HepG2 (cell line): Measurements from ENCODE around the gene CRHBP. TPM values are rescaled to one million over a fixed set of nuclear protein-coding genes. Genes with fewer than 3 reads are reported as not detected.

Source experiments
- ATAC-seq: fragments of 200-7000 bp; cut with Tn5 transposase; 3 replicates; pipeline ENCODE4 v1.9.1; 2020; ENCODE audit warnings: mild to moderate bottlenecking, moderate library complexity
- BruUV-seq: library from RNA; stranded (reverse); fragments of 400-500 nt; replicated peaks from 2 replicates; lab custom pipeline; 2021; lab: Mats Ljungman, UMichigan
- CTCF ChIA-PET: fragments of 300-600 bp; formaldehyde crosslinking; extraction: SDS; loops from one replicate; lab custom pipeline; 2021; ENCODE audit warnings: low total read pairs, inconsistent platforms, low intra/inter-chr PET ratio; lab: Yijun Ruan, JAX
- POLR2A ChIA-PET: fragments of 350-600 bp; sonication (Branson Sonifier 250); formaldehyde crosslinking; loops from one replicate; lab custom pipeline; 2020; ENCODE audit warnings: antibody characterized with exemption, inconsistent platforms; lab: Yijun Ruan, JAX
- DNase-seq: peaks from one replicate; pipeline ENCODE4 v3.0.0-alpha.2; 2015; ENCODE audit warnings: low spot score
- FAIRE-seq: peaks from 3 replicates; lab custom pipeline; 2011; peaks lifted over from hg19 to GRCh38; lab: Jason Lieb, UNC
- H2AFZ ChIP-seq: one replicate; pipeline ENCODE4 v1.6.1; 2011; ENCODE audit warnings: low read length, inconsistent platforms
- H3K27ac ChIP-seq: fragments of 300-600 bp; 3 replicates; pipeline ENCODE4 v1.8.0; 2011; ENCODE audit warnings: mixed run types, mild to moderate bottlenecking, mixed read lengths, low read length, inconsistent platforms; ENCODE audit not compliant: insufficient read depth; ENCODE audit errors: extremely low read length
- H3K27me3 ChIP-seq, 2 experiments: fragments of 200-600 bp in 1 of 2; 2 replicates in 1 of 2; 3 replicates in 1 of 2; pipeline versions ENCODE4 v1.6.0 to v1.8.0; 2011; ENCODE audit warnings: low read length in 2 of 2, mild to moderate bottlenecking in 2 of 2, moderate library complexity in 2 of 2, inconsistent platforms in 1 of 2; ENCODE audit not compliant: insufficient read depth in 2 of 2, control insufficient read depth in 1 of 2
- H3K36me3 ChIP-seq, 2 experiments: fragments of 200-600 bp in 1 of 2; replicated peaks in 1 of 2; 2 replicates in 1 of 2; 3 replicates in 1 of 2; pipeline versions ENCODE4 v1.5.1 to v1.8.0; 2011; ENCODE audit warnings: low read length in 2 of 2, inconsistent platforms in 1 of 2; ENCODE audit not compliant: insufficient read depth in 2 of 2, control insufficient read depth in 1 of 2
- H3K4me1 ChIP-seq: 2 replicates; pipeline ENCODE4 v1.5.1; 2012; ENCODE audit warnings: low read length, inconsistent platforms; ENCODE audit not compliant: insufficient read depth
- H3K4me2 ChIP-seq: 2 replicates; pipeline ENCODE4 v1.6.0; 2011; ENCODE audit warnings: low read depth, low read length, inconsistent platforms
- H3K4me3 ChIP-seq, 3 experiments: fragments of 200-600 bp in 1 of 3; sonication (generic), shearing (Covaris generic) in 1 of 3; replicated peaks in 1 of 3; 2 replicates each; pipeline ENCODE4 v1.5.1; 2011 to 2016; ENCODE audit warnings: low read length in 3 of 3, inconsistent platforms in 2 of 3, low read depth in 2 of 3, mild to moderate bottlenecking in 2 of 3, control low read depth in 1 of 3, mixed read lengths in 1 of 3; ENCODE audit not compliant: insufficient read depth in 1 of 3
- H3K79me2 ChIP-seq: one replicate; pipeline ENCODE4 v1.6.1; 2011; ENCODE audit warnings: low read length, inconsistent platforms; ENCODE audit not compliant: insufficient read depth
- H3K9ac ChIP-seq: 2 replicates; pipeline ENCODE4 v1.6.0; 2011; ENCODE audit warnings: mild to moderate bottlenecking, low read depth, low read length, inconsistent platforms; ENCODE audit not compliant: insufficient read depth
- H3K9me3 ChIP-seq: 2 replicates; pipeline ENCODE4 v1.5.1; 2012; ENCODE audit warnings: mild to moderate bottlenecking, low read length
- H4K20me1 ChIP-seq: 2 replicates; pipeline ENCODE4 v1.6.0; 2011; ENCODE audit warnings: inconsistent platforms, mild to moderate bottlenecking, low read length, moderate library complexity; ENCODE audit not compliant: insufficient read depth
- ATF1 ChIP-seq: IDR thresholded peaks from 2 replicates; pipeline ENCODE4 v1.6.1; 2016; ENCODE audit warnings: mild to moderate bottlenecking, control low read depth
- CCDC6 ChIP-seq: sonication (generic); formaldehyde crosslinking; IDR thresholded peaks from 2 replicates; pipeline ENCODE4 v1.8.1; 2022; ENCODE audit warnings: mild to moderate bottlenecking, missing genetic modification reagents, moderate library complexity
- CHD2 ChIP-seq: IDR thresholded peaks from 2 replicates; pipeline ENCODE4 v1.6.1; 2011; ENCODE audit warnings: low read depth, low read length, improper control_type of control experiment
- DPF2 ChIP-seq: sonication (generic); formaldehyde crosslinking; IDR thresholded peaks from 2 replicates; pipeline ENCODE4 v1.4.0; 2020; ENCODE audit warnings: mild to moderate bottlenecking, low read depth, missing genetic modification reagents, borderline replicate concordance
- HHEX ChIP-seq: IDR thresholded peaks from 2 replicates; pipeline ENCODE4 v1.6.1; 2016; ENCODE audit warnings: control low read depth
- KDM4B ChIP-seq: sonication (generic); formaldehyde crosslinking; IDR thresholded peaks from 2 replicates; pipeline ENCODE4 v1.4.0; 2020; ENCODE audit warnings: missing genetic modification reagents
- NKX3-1 ChIP-seq: sonication (generic); formaldehyde crosslinking; IDR thresholded peaks from 2 replicates; pipeline ENCODE4 v1.5.0; 2020; ENCODE audit warnings: missing genetic modification reagents
- RBM22 ChIP-seq: fragments of 200-400 bp; formaldehyde crosslinking; optimal IDR thresholded peaks from 2 replicates; pipeline ENCODE3; 2017; ENCODE audit warnings: mild to moderate bottlenecking, low read length, moderate library complexity
- SNAPC4 ChIP-seq: sonication (generic); formaldehyde crosslinking; IDR thresholded peaks from 2 replicates; pipeline ENCODE4 v1.4.0; 2020; ENCODE audit warnings: mild to moderate bottlenecking, missing genetic modification reagents
- SP140L ChIP-seq: sonication (generic); formaldehyde crosslinking; IDR thresholded peaks from 2 replicates; pipeline ENCODE4 v1.4.0; 2020; ENCODE audit warnings: missing genetic modification reagents, borderline replicate concordance
- ZKSCAN1 ChIP-seq: fragments of 150-350 bp; IDR thresholded peaks from 2 replicates; pipeline ENCODE4 v1.6.1; 2014; ENCODE audit warnings: low read length
- ZNF30 ChIP-seq: sonication (generic); formaldehyde crosslinking; IDR thresholded peaks from 2 replicates; pipeline ENCODE4 v1.5.0; 2020; ENCODE audit warnings: mild to moderate bottlenecking, missing genetic modification reagents
- WGBS: methylation state at CpG from one replicate; pipeline ENCODE4 v1.1.6; 2017; ENCODE audit warnings: low lambda C conversion rate; 5-methylcytosine and 5-hydroxymethylcytosine counted together
- in situ Hi-C: cut with HindIII; loops from 2 replicates; pipeline ENCODE4 v1.10.0; 2017; ENCODE audit warnings: low pct_unique_long_range_greater_than_20kb; ENCODE audit not compliant: extremely low pct_ligation_motif_present
- intact Hi-C: fragments of 100-400 bp; cut with micrococcal nuclease; formaldehyde crosslinking; loops from one replicate; pipeline ENCODE4 v1.10.0; 2022; ENCODE audit not compliant: unreplicated experiment
- polyA plus RNA-seq, 8 experiments: library from polyadenylated mRNA; depleted of rRNA in 3 of 8; stranded (reverse) in 7 of 8; unstranded in 1 of 8; fragments of >200 nt; fragmentation: Illumina TruSeq in 4 of 8; extraction: Trizol in 4 of 8; gene quantifications; 2 replicates each; pipeline versions ENCODE4 v1.2.1 to v1.2.3, GENCODE V29; 2011 to 2016; ENCODE audit warnings: low read depth in 4 of 8, missing spikeins in 1 of 8, mixed read lengths in 1 of 8; ENCODE audit not compliant: insufficient read depth in 1 of 8
- total RNA-seq, 5 experiments: library from RNA; depleted of rRNA; stranded (reverse); fragments of >200 nt; fragmentation: Illumina TruSeq; extraction: Trizol; gene quantifications; 2 replicates each; pipeline ENCODE4 v1.2.3, GENCODE V29; 2016; ENCODE audit warnings: low read depth in 1 of 5
- TF ChIP-seq, protein P1 (sequence below): sonication (generic); formaldehyde crosslinking; IDR thresholded peaks from 2 replicates; pipeline ENCODE4 v1.5.0; 2020; ENCODE audit warnings: missing genetic modification reagents, mild to moderate bottlenecking, borderline replicate concordance
- TF ChIP-seq, protein P2 (sequence below), 2 experiments: sonication (generic) in 1 of 2; formaldehyde crosslinking in 1 of 2; IDR thresholded peaks; 2 replicates each; pipeline versions ENCODE4 v1.6.1 to v1.9.0; 2014 to 2022; ENCODE audit warnings: antibody characterized with exemption in 1 of 2, borderline replicate concordance in 1 of 2, inconsistent platforms in 1 of 2, low read depth in 1 of 2, missing genetic modification reagents in 1 of 2

Gene CRHBP
- total and polyA plus RNA-seq, 2 of the 13 experiments (the other 11 are each of a cell fraction or from before 2014, with no cell fraction given) = not detected

GRCh38 chr5:76930083-76930482 lies 22.8 kb upstream of the CRHBP start:
- Histone ChIP-seq H3K9me3 (no peaks in the 10 kb centered on the region), H3K4me2 (no peak overlapping the region), H3K36me3 (no peaks in the 10 kb centered on the region), H4K20me1 (no peaks in the 10 kb centered on the region), H2AFZ (no peak overlapping the region), H3K4me3 (no peak overlapping the region), H3K27ac (no peak overlapping the region), H3K27me3 (peaks cover 0 to 27% of the 10 kb centered on the region in 2 experiments; a peak in 3 of 5 replicates), H3K79me2 (no peaks in the 10 kb centered on the region), H3K9ac (no peak overlapping the region), H3K4me1 (no peaks in the 10 kb centered on the region)
- ATAC-seq = no peak
- POLR2A ChIA-PET = no interaction called here
- FAIRE-seq = no peak
- WGBS = 9% methylated on average over 4 of the region's 4 CpGs
- in situ Hi-C loops = no loop called here
- CTCF ChIA-PET = no interaction called here
- no peak for DNase-seq
- intact Hi-C loops = no loop called here
- no TSS peak for BruUV-seq
- TF ChIP-seq SP140L (CRISPR knock-in tag) = no peak
- TF ChIP-seq NKX3-1 (CRISPR knock-in tag) = no peak
- TF ChIP-seq ZKSCAN1 = no peak
- no peak for TF ChIP-seq SNAPC4 (CRISPR knock-in tag)
- TF ChIP-seq HHEX (CRISPR knock-in tag) = no peak
- TF ChIP-seq, protein P1, sequence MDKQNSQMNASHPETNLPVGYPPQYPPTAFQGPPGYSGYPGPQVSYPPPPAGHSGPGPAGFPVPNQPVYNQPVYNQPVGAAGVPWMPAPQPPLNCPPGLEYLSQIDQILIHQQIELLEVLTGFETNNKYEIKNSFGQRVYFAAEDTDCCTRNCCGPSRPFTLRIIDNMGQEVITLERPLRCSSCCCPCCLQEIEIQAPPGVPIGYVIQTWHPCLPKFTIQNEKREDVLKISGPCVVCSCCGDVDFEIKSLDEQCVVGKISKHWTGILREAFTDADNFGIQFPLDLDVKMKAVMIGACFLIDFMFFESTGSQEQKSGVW (CRISPR knock-in tag) = no peak
- no peak for TF ChIP-seq RBM22
- TF ChIP-seq, protein P2, sequence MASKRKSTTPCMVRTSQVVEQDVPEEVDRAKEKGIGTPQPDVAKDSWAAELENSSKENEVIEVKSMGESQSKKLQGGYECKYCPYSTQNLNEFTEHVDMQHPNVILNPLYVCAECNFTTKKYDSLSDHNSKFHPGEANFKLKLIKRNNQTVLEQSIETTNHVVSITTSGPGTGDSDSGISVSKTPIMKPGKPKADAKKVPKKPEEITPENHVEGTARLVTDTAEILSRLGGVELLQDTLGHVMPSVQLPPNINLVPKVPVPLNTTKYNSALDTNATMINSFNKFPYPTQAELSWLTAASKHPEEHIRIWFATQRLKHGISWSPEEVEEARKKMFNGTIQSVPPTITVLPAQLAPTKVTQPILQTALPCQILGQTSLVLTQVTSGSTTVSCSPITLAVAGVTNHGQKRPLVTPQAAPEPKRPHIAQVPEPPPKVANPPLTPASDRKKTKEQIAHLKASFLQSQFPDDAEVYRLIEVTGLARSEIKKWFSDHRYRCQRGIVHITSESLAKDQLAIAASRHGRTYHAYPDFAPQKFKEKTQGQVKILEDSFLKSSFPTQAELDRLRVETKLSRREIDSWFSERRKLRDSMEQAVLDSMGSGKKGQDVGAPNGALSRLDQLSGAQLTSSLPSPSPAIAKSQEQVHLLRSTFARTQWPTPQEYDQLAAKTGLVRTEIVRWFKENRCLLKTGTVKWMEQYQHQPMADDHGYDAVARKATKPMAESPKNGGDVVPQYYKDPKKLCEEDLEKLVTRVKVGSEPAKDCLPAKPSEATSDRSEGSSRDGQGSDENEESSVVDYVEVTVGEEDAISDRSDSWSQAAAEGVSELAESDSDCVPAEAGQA (IDR thresholded peaks at IDR 0.05; ENCODE audit: low read depth) = no peak
- TF ChIP-seq, protein P2 (CRISPR knock-in tag; IDR thresholded peaks at IDR 0.05; ENCODE audit: borderline replicate concordance) = no peak
- TF ChIP-seq KDM4B (CRISPR knock-in tag) = no peak
- no peak for TF ChIP-seq CHD2
- no peak for TF ChIP-seq ZNF30 (CRISPR knock-in tag)
- TF ChIP-seq DPF2 (CRISPR knock-in tag) = no peak
- no peak for TF ChIP-seq CCDC6 (CRISPR knock-in tag)
- TF ChIP-seq ATF1 (CRISPR knock-in tag) = no peak
